OCI-LY7 (cell line): ENCODE measurements around the gene TNIK. TPM values are rescaled to one million over a fixed set of nuclear protein-coding genes. Genes with fewer than 3 reads are reported as not detected.

ENCODE experiments used
- BruUV-seq: library from RNA; stranded (reverse); fragments of 400-500 nt; replicated peaks from 2 replicates; lab custom pipeline; 2021; lab: Mats Ljungman, UMichigan
- CTCF ChIA-PET: fragments of 300-600 bp; sonication (Branson Sonifier 250); formaldehyde crosslinking; loops from one replicate; lab custom pipeline; 2022; ENCODE audit warnings: antibody characterized with exemption; ENCODE audit not compliant: unreplicated experiment; lab: Charles Lee
- POLR2A ChIA-PET: fragments of 300-600 bp; sonication (Branson Sonifier 250); formaldehyde crosslinking; loops from one replicate; lab custom pipeline; 2022; ENCODE audit warnings: antibody characterized with exemption; lab: Charles Lee
- DNase-seq: peaks from one replicate; pipeline ENCODE4 v3.0.0-alpha.2; 2015; ENCODE audit warnings: low spot score
- H2AFZ ChIP-seq: fragments of 200-600 bp; sonication (generic), shearing (Covaris generic); 2 replicates; pipeline ENCODE4 v1.6.1; 2014; ENCODE audit warnings: mild to moderate bottlenecking, antibody characterized with exemption, low read length, moderate library complexity
- H3K27ac ChIP-seq: fragments of 200-600 bp; sonication (generic); 2 replicates; pipeline ENCODE4 v1.5.1; 2014; ENCODE audit warnings: mixed run types, low read depth, mild to moderate bottlenecking, moderate library complexity, low read length, inconsistent platforms; ENCODE audit not compliant: poor library complexity, severe bottlenecking
- H3K36me3 ChIP-seq: fragments of 200-600 bp; sonication (generic); 2 replicates; pipeline ENCODE4 v1.6.1; 2014; ENCODE audit warnings: mild to moderate bottlenecking, antibody characterized with exemption, low read length, moderate library complexity, mixed read lengths; ENCODE audit not compliant: insufficient read depth
- H3K4me1 ChIP-seq: fragments of 200-600 bp; sonication (generic); 2 replicates; pipeline ENCODE4 v1.5.1; 2014; ENCODE audit warnings: mild to moderate bottlenecking, low read length; ENCODE audit not compliant: insufficient read depth, poor library complexity, severe bottlenecking
- H3K4me2 ChIP-seq: fragments of 200-600 bp; sonication (generic); 2 replicates; pipeline ENCODE4 v1.6.1; 2014; ENCODE audit warnings: mild to moderate bottlenecking, low read length
- H3K4me3 ChIP-seq: fragments of 200-600 bp; sonication (generic); 2 replicates; pipeline ENCODE4 v1.5.1; 2014; ENCODE audit warnings: mild to moderate bottlenecking, low read depth, low read length; ENCODE audit not compliant: poor library complexity, severe bottlenecking
- H3K79me2 ChIP-seq: fragments of 200-600 bp; sonication (generic); 2 replicates; pipeline ENCODE4 v1.6.1; 2016; ENCODE audit warnings: low read depth, mild to moderate bottlenecking, low read length, moderate library complexity, mixed read lengths; ENCODE audit not compliant: insufficient read depth
- H3K9me2 ChIP-seq: fragments of 200-600 bp; sonication (generic); 2 replicates; pipeline ENCODE4 v1.6.1; 2016; ENCODE audit warnings: mild to moderate bottlenecking, low read length, mixed read lengths; ENCODE audit not compliant: insufficient read depth
- H3K9me3 ChIP-seq: fragments of 200-600 bp; sonication (generic); 2 replicates; pipeline ENCODE4 v1.6.1; 2014; ENCODE audit warnings: mild to moderate bottlenecking, mixed run types, low read length, mixed read lengths
- H4K20me1 ChIP-seq: fragments of 200-600 bp; sonication (generic); 2 replicates; pipeline ENCODE4 v1.6.1; 2014; ENCODE audit warnings: mild to moderate bottlenecking, antibody characterized with exemption, low read length, moderate library complexity, mixed read lengths; ENCODE audit not compliant: insufficient read depth
- CTCF ChIP-seq: fragments of 200-600 bp; sonication (generic); conservative IDR thresholded peaks from 2 replicates; pipeline ENCODE4 v1.5.1; 2014; ENCODE audit warnings: mild to moderate bottlenecking, antibody characterized with exemption, low read length, moderate library complexity, mixed read lengths
- EZH2phosphoT487 ChIP-seq: fragments of 200-600 bp; sonication (generic); IDR thresholded peaks from 2 replicates; pipeline ENCODE4 v1.6.1; 2018; ENCODE audit warnings: low read depth, borderline replicate concordance, mild to moderate bottlenecking, mixed run types, antibody characterized with exemption, low read length, moderate library complexity, mixed read lengths
- intact Hi-C: fragments of 100-400 bp; cut with micrococcal nuclease; formaldehyde crosslinking; loops from one replicate; pipeline ENCODE4 v1.10.0; 2022; ENCODE audit not compliant: unreplicated experiment
- total RNA-seq, 2 experiments: library from RNA; depleted of rRNA in 1 of 2; stranded (reverse); fragments of >200 nt in 1 of 2; shearing (Covaris generic) in 1 of 2; gene quantifications; 2 replicates each; pipeline ENCODE4 v1.2.3, GENCODE V29; 2014 to 2022

The TNIK gene
- total RNA-seq, 2 experiments from 2014 or later, result not detected

DNA sequence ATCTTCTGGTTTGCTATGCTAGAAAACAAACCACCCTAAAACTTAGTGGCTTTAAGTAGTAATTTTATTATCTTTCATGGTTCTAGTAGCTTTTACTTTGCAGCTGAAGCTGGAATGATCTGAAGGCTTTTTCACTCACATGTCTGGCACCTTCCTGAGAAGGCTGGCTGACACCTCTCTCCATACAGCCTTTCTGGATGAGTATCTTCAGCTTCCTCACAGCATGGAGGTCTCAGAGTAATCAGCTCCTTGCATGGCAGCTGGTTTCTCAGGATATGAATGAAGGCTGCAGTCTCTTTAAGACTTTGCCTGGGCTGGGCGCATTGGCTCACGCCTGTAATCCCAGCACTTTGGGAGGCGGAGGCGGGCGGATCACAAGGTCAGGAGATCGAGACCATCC is 50.0 kb downstream of the TNIK start:
- Histone ChIP-seq H4K20me1 (no peaks in the 10 kb centered on the region), H2AFZ (no peak overlapping the region), H3K4me3 (no peak overlapping the region), H3K9me3 (no peaks in the 10 kb centered on the region), H3K27ac (no peak overlapping the region), H3K79me2 (no peaks in the 10 kb centered on the region), H3K9me2 (no peaks in the 10 kb centered on the region), H3K36me3 (no peaks in the 10 kb centered on the region), H3K4me2 (no peak overlapping the region), H3K4me1 (no peaks in the 10 kb centered on the region)
- TF ChIP-seq EZH2phosphoT487 (no peak), CTCF (no peak)
- CTCF ChIA-PET, result no interaction called here
- no TSS peak for BruUV-seq
- intact Hi-C loops, result no loop called here
- DNase-seq, result no peak
- POLR2A ChIA-PET, result interaction anchor here (0.6 kb wide), 1 partner anchor 28 kb away, joined by 5 read pairs; no protein-coding TSS in a partner anchor

GRCh38 chr3:171407759-171408158 is 52.4 kb downstream of the TNIK start:
- Histone ChIP-seq H3K4me2 (no peak overlapping the region), H3K9me3 (no peaks in the 10 kb centered on the region), H3K79me2 (no peaks in the 10 kb centered on the region), H4K20me1 (no peaks in the 10 kb centered on the region), H3K9me2 (no peaks in the 10 kb centered on the region), H3K27ac (no peak overlapping the region), H2AFZ (no peak overlapping the region), H3K4me1 (no peaks in the 10 kb centered on the region), H3K4me3 (no peak overlapping the region), H3K36me3 (no peaks in the 10 kb centered on the region)
- TF ChIP-seq EZH2phosphoT487, result no peak
- no peak for TF ChIP-seq CTCF
- POLR2A ChIA-PET, result no interaction called here
- no peak for DNase-seq
- no TSS peak for BruUV-seq
- intact Hi-C loops, result no loop called here
- CTCF ChIA-PET, result no interaction called here

GRCh38 chr3:171404376-171404967 is 55.7 kb downstream of the TNIK start:
- Histone ChIP-seq H3K9me2 (no peaks in the 10 kb centered on the region), H3K36me3 (no peaks in the 10 kb centered on the region), H3K79me2 (no peaks in the 10 kb centered on the region), H2AFZ (no peak overlapping the region), H3K4me3 (no peak overlapping the region), H3K9me3 (no peaks in the 10 kb centered on the region), H3K27ac (no peak overlapping the region), H3K4me1 (no peaks in the 10 kb centered on the region), H4K20me1 (no peaks in the 10 kb centered on the region), H3K4me2 (no peak overlapping the region)
- ChIA-PET CTCF (no interaction called here), POLR2A (interaction anchor here (0.6 to 0.8 kb wide), 2 partner anchors 651 to 876 kb away, joined by 3 to 4 read pairs; no protein-coding TSS in a partner anchor)
- TF ChIP-seq CTCF (no peak), EZH2phosphoT487 (no peak)
- intact Hi-C loops, result no loop called here
- BruUV-seq, result no TSS peak
- DNase-seq, result no peak
